Nephron progenitor cell (in vitro differentiated cells): ENCODE results near the gene KCNIP3.
A peak's percentile ranks its signal among the peaks of the same experiment; 100 is the strongest.
"Not testable (repeated sequence)": the region's sequence is repeated elsewhere in the genome, so short reads cannot be mapped to it uniquely, and the experiment has no call there.

ENCODE experiments used
- DNase-seq: peaks from one replicate; pipeline ENCODE4 v3.0.0; 2021
- H3K27ac Mint-ChIP-seq: 2 replicates; pipeline ENCODE4 v1.8.0; 2021; ENCODE audit warnings: mild to moderate bottlenecking, moderate library complexity, mixed read lengths
- H3K27me3 Mint-ChIP-seq: 2 replicates; pipeline ENCODE4 v1.8.0; 2021; ENCODE audit warnings: mild to moderate bottlenecking, low read depth, mixed read lengths; ENCODE audit not compliant: poor library complexity
- H3K36me3 Mint-ChIP-seq: 2 replicates; pipeline ENCODE4 v1.8.0; 2021; ENCODE audit warnings: low read depth, mixed read lengths
- H3K4me1 Mint-ChIP-seq: 2 replicates; pipeline ENCODE4 v1.8.0; 2021; ENCODE audit warnings: mixed read lengths
- H3K4me3 Mint-ChIP-seq: 2 replicates; pipeline ENCODE4 v1.8.0; 2021; ENCODE audit warnings: mild to moderate bottlenecking, moderate library complexity, mixed read lengths
- H3K9me3 Mint-ChIP-seq: 2 replicates; pipeline ENCODE4 v1.8.0; 2021; ENCODE audit warnings: mild to moderate bottlenecking, moderate library complexity, mixed read lengths
- TF ChIP-seq, protein P1 (sequence below): fragments of 200-600 bp; sonication (generic); IDR thresholded peaks from 2 replicates; pipeline ENCODE4 v1.5.0; 2021; ENCODE audit warnings: antibody characterized with exemption

Gene KCNIP3

GRCh38 chr2:95414015-95414594 lies 117.0 kb downstream of the KCNIP3 start:
- not testable (repeated sequence) for H3K4me3 Mint-ChIP-seq, H3K4me1 Mint-ChIP-seq, H3K27me3 Mint-ChIP-seq, H3K27ac Mint-ChIP-seq, H3K9me3 Mint-ChIP-seq
- H3K36me3 Mint-ChIP-seq: peaks cover 16% of the 10 kb centered on the region
- TF ChIP-seq, protein P1, sequence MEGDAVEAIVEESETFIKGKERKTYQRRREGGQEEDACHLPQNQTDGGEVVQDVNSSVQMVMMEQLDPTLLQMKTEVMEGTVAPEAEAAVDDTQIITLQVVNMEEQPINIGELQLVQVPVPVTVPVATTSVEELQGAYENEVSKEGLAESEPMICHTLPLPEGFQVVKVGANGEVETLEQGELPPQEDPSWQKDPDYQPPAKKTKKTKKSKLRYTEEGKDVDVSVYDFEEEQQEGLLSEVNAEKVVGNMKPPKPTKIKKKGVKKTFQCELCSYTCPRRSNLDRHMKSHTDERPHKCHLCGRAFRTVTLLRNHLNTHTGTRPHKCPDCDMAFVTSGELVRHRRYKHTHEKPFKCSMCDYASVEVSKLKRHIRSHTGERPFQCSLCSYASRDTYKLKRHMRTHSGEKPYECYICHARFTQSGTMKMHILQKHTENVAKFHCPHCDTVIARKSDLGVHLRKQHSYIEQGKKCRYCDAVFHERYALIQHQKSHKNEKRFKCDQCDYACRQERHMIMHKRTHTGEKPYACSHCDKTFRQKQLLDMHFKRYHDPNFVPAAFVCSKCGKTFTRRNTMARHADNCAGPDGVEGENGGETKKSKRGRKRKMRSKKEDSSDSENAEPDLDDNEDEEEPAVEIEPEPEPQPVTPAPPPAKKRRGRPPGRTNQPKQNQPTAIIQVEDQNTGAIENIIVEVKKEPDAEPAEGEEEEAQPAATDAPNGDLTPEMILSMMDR: peak; percentile 75
- DNase-seq: peak; percentile 87

- not testable (repeated sequence) for H3K27me3 Mint-ChIP-seq, DNase-seq, H3K4me3 Mint-ChIP-seq, H3K9me3 Mint-ChIP-seq, H3K4me1 Mint-ChIP-seq, H3K27ac Mint-ChIP-seq, H3K36me3 Mint-ChIP-seq
These were observed 118.0 kb downstream of the KCNIP3 start for GRCh38 chr2:95415138-95415537.

DNA sequence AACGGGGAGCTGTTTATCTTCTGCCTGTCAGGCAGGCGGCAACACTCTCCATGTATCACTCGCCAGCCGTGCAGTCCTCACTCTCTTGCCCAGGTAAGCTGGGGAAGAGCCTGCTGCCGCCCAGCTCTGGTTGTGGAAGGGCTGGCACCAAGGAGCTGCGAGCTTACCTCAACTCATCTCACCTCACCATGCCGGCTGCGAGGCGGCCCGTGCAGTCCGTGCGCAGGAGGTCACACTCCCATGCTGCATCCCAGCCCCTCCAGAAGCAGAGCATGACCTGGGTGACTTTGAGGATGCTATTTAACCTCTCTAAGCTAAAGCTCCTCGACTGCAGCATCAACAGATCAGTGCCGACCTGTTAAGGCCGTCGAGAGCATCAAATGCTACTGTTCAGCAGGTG lies 118.4 kb downstream of the KCNIP3 start:
- H3K36me3 Mint-ChIP-seq, H3K27ac Mint-ChIP-seq, H3K27me3 Mint-ChIP-seq, H3K4me1 Mint-ChIP-seq, DNase-seq, H3K4me3 Mint-ChIP-seq, H3K9me3 Mint-ChIP-seq: not testable (repeated sequence)

DNA sequence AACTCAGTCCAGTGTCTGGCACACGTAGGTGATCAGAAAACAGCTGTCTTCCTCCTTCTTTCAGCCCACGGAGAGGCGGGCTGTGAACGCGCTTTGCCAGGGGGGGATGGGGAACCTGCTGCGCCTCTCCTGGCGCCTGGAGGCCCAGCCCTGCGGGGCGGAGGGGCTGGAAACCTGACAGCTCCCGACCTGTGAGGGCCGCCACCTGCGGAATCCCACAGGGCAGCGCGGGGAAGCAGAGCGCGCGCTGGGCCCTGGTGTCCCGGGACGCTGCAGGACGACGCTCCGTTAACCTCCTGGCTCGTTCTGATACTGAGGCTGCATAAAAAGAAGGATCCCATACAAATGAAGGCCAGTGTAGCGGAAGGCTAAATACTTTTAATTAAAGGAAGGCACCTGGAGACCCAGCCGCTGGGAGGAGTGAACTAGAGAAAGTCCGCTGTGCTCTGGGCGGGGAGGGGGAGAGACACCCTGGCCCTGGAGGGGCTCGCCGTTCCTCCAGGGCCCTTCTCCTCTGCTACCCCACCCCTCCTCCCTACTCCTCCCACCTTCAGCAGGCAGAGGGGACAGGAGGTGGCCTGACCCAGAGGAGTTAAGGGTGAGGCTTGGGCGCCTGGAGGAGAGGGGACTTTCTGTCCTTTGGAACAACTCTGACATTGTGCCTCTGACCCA lies 130.2 kb downstream of the KCNIP3 start:
- not testable (repeated sequence) for H3K9me3 Mint-ChIP-seq, H3K27ac Mint-ChIP-seq, H3K36me3 Mint-ChIP-seq, DNase-seq, H3K4me1 Mint-ChIP-seq, H3K27me3 Mint-ChIP-seq, H3K4me3 Mint-ChIP-seq

- H3K9me3 Mint-ChIP-seq, DNase-seq, H3K4me1 Mint-ChIP-seq, H3K27me3 Mint-ChIP-seq, H3K36me3 Mint-ChIP-seq, H3K27ac Mint-ChIP-seq, H3K4me3 Mint-ChIP-seq: not testable (repeated sequence)
These were observed 132.8 kb downstream of the KCNIP3 start for GRCh38 chr2:95429748-95430467.

GRCh38 chr2:95433373-95433772 lies 136.2 kb downstream of the KCNIP3 start:
- not testable (repeated sequence) for H3K4me1 Mint-ChIP-seq, H3K4me3 Mint-ChIP-seq, H3K9me3 Mint-ChIP-seq, H3K27me3 Mint-ChIP-seq, H3K36me3 Mint-ChIP-seq, H3K27ac Mint-ChIP-seq, DNase-seq

DNA sequence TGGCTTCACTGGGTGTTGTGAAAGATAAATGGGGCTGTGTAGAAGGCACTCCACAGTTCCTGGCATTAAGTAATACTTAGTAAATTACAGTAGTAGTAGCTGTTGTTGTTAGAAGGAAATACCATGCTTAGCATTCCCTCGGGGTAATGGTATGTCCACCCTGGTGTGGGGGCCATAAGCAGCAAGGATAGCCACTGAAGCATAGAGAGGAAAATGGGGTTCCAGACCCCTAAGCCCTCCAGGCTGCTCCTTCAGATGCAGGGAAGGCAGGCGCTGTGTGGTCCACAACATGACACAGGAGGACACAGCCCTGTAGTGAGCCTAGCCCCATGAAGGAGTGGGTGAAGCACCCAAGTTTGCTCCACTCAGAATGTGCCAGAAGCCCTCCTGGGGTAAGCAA lies 136.8 kb downstream of the KCNIP3 start:
- not testable (repeated sequence) for H3K27me3 Mint-ChIP-seq, H3K27ac Mint-ChIP-seq, H3K36me3 Mint-ChIP-seq, H3K4me3 Mint-ChIP-seq, H3K9me3 Mint-ChIP-seq, H3K4me1 Mint-ChIP-seq, DNase-seq

GRCh38 chr2:95434507-95435076 lies 137.4 kb downstream of the KCNIP3 start:
- not testable (repeated sequence) for H3K4me3 Mint-ChIP-seq, H3K27ac Mint-ChIP-seq, H3K27me3 Mint-ChIP-seq, H3K36me3 Mint-ChIP-seq, H3K9me3 Mint-ChIP-seq, DNase-seq, H3K4me1 Mint-ChIP-seq

- not testable (repeated sequence) for H3K9me3 Mint-ChIP-seq, H3K4me1 Mint-ChIP-seq, H3K27ac Mint-ChIP-seq, H3K36me3 Mint-ChIP-seq, H3K27me3 Mint-ChIP-seq, H3K4me3 Mint-ChIP-seq, DNase-seq
These were observed 138.2 kb downstream of the KCNIP3 start for GRCh38 chr2:95435162-95435871.
